ENCODE data around the gene ALOX5. TPM values are rescaled to one million over a fixed set of nuclear protein-coding genes. Genes with fewer than 3 reads are reported as not detected.

ALOX5 gene
- total and polyA plus RNA-seq, 10 of the 15 experiments (the other 5 are each of a cell fraction or from before 2014, with no cell fraction given): 0.43 to 102 (median 34.2) TPM

DNA sequence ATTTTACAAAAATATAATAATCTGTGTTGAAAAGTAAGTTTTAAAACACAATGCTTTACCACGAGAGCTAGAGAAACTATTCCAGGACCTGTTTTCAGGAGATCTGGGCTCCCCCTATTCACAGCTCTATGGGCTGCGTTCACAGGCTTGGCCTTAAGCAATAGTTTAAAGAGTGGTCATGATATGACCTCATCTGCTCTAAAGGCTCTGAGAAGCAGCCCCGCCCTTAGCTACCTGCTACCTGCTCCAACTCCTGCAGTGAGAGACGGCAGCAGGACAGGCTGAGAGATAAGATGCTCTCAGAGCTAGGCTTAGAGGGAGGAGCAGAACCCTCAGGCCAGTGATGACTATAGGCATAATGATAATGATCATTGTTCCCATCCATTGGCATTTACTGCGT lies 12.6 kb downstream of the ALOX5 start:
- no peak for DNase-seq (ENCODE audit: low read depth, low spot score)
- 99% methylated on average over 5 of the region's 5 CpGs for WGBS (ENCODE audit: insufficient coverage, insufficient replicate concordance, low lambda C conversion rate, missing lambda C conversion rate)
- H3K79me2 ChIP-seq (ENCODE audit: control insufficient read depth, insufficient read depth, low read length): no peaks in the 10 kb centered on the region
- RAD21 ChIA-PET (ENCODE audit: unreplicated experiment): no interaction called here
- intact Hi-C loops (cut with micrococcal nuclease; ENCODE audit: unreplicated experiment) (no loop called here), in situ Hi-C loops (cut with MboI) (no loop called here)
- no peak for ATAC-seq
- SMC1A ChIA-PET (ENCODE audit: uncharacterized antibody, unreplicated experiment): no interaction called here
- no peaks in the 10 kb centered on the region for H3K27me3 ChIP-seq (replicated peaks in 1 of 2; ENCODE audit: control insufficient read depth in 2 of 2, insufficient read depth in 2 of 2, low read length in 1 of 2)
- BruUV-seq (replicated peaks): no TSS peak
- H3K9ac ChIP-seq (ENCODE audit: control insufficient read depth, insufficient read depth, low read length): no peak overlapping the region
- no peak overlapping the region for H3K4me2 ChIP-seq (ENCODE audit: control insufficient read depth, insufficient read depth)
- FAIRE-seq: no peak
- peaks cover 0 to 21% of the 10 kb centered on the region in 2 experiments; a peak in 1 of 4 replicates for H3K36me3 ChIP-seq (ENCODE audit: control insufficient read depth in 2 of 2, insufficient read depth in 2 of 2, low read length in 1 of 2)
- H3K4me3 ChIP-seq: no peak overlapping the region
- no peaks in the 10 kb centered on the region for H3K4me1 ChIP-seq (ENCODE audit: control insufficient read depth, insufficient read depth, low read length)
- TF ChIP-seq, protein P1, sequence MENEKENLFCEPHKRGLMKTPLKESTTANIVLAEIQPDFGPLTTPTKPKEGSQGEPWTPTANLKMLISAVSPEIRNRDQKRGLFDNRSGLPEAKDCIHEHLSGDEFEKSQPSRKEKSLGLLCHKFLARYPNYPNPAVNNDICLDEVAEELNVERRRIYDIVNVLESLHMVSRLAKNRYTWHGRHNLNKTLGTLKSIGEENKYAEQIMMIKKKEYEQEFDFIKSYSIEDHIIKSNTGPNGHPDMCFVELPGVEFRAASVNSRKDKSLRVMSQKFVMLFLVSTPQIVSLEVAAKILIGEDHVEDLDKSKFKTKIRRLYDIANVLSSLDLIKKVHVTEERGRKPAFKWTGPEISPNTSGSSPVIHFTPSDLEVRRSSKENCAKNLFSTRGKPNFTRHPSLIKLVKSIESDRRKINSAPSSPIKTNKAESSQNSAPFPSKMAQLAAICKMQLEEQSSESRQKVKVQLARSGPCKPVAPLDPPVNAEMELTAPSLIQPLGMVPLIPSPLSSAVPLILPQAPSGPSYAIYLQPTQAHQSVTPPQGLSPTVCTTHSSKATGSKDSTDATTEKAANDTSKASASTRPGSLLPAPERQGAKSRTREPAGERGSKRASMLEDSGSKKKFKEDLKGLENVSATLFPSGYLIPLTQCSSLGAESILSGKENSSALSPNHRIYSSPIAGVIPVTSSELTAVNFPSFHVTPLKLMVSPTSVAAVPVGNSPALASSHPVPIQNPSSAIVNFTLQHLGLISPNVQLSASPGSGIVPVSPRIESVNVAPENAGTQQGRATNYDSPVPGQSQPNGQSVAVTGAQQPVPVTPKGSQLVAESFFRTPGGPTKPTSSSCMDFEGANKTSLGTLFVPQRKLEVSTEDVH (IDR thresholded peaks at IDR 0.05; ENCODE audit: low read depth, partially characterized antibody): no peak
- TF ChIP-seq, protein P2, sequence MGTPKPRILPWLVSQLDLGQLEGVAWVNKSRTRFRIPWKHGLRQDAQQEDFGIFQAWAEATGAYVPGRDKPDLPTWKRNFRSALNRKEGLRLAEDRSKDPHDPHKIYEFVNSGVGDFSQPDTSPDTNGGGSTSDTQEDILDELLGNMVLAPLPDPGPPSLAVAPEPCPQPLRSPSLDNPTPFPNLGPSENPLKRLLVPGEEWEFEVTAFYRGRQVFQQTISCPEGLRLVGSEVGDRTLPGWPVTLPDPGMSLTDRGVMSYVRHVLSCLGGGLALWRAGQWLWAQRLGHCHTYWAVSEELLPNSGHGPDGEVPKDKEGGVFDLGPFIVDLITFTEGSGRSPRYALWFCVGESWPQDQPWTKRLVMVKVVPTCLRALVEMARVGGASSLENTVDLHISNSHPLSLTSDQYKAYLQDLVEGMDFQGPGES (IDR thresholded peaks at IDR 0.05): no peak
- no peak for TF ChIP-seq RELA (IDR thresholded peaks at IDR 0.05; ENCODE audit: borderline replicate concordance, partially characterized antibody)
- no peak for TF ChIP-seq HDGF (IDR thresholded peaks at IDR 0.05)
- no peak for TF ChIP-seq ZBED1 (IDR thresholded peaks at IDR 0.05; ENCODE audit: borderline replicate concordance)
- TF ChIP-seq PAX5 (IDR thresholded peaks at IDR 0.05; ENCODE audit: borderline replicate concordance, low read depth, low read length): no peak
- TF ChIP-seq NFYA (IDR thresholded peaks at IDR 0.05; ENCODE audit: borderline replicate concordance, low read depth, low read length): no peak
- no peak for TF ChIP-seq STAT3 (IDR thresholded peaks at IDR 0.05; ENCODE audit: low read depth, low read length)
- no peak for TF ChIP-seq HDAC6 (IDR thresholded peaks at IDR 0.05; ENCODE audit: unreplicated experiment)
- H3K27ac ChIP-seq (ENCODE audit: control insufficient read depth, insufficient read depth): no peak overlapping the region
- no peaks in the 10 kb centered on the region; the same call in 2 of the 3 replicates for H3K9me3 ChIP-seq (replicated peaks; ENCODE audit: control insufficient read depth, insufficient read depth, low read length)
- no peaks in the 10 kb centered on the region for H4K20me1 ChIP-seq (ENCODE audit: control insufficient read depth, insufficient read depth)
- CTCF ChIA-PET: no interaction called here
- POLR2A ChIA-PET: no interaction called here
- H2AFZ ChIP-seq (ENCODE audit: control insufficient read depth, low read depth, low read length): no peak overlapping the region
